GM21360 (cell line): ENCODE measurements around the gene TAS2R60.
"Not testable (repeated sequence)": the region's sequence is repeated elsewhere in the genome, so short reads cannot be mapped to it uniquely, and the experiment has no call there.

Experiments
- ATAC-seq: cut with Tn5 transposase; IDR thresholded peaks from one replicate; pipeline ENCODE4 v1.9.1; 2021; ENCODE audit warnings: mild to moderate bottlenecking, moderate library complexity; ENCODE audit not compliant: unreplicated experiment

TAS2R60 gene

GRCh38 chr7:143443153-143443552, at the start of gene TAS2R60:
Gene TAS2R60, plus strand, starts transcription at chr7:143443453. Its CDS starts 0 bp downstream, at chr7:143443453.
- ATAC-seq, result no peak

GRCh38 chr7:143394068-143394467, 49.2 kb upstream of the TAS2R60 start:
- ATAC-seq, result no peak

GRCh38 chr7:143394777-143395176, 48.5 kb upstream of the TAS2R60 start:
- no peak for ATAC-seq

GRCh38 chr7:143395187-143396149, 47.8 kb upstream of the TAS2R60 start:
- ATAC-seq, result no peak

- ATAC-seq, result no peak
These were observed 47.1 kb upstream of the TAS2R60 start for GRCh38 chr7:143396182-143396581.

- ATAC-seq, result no peak
These were observed 46.4 kb upstream of the TAS2R60 start for GRCh38 chr7:143396625-143397556.

GRCh38 chr7:143397710-143398530, 45.3 kb upstream of the TAS2R60 start:
- ATAC-seq, result no peak

GRCh38 chr7:143398616-143399015, 44.6 kb upstream of the TAS2R60 start:
- no peak for ATAC-seq

GRCh38 chr7:143399151-143399550, 44.1 kb upstream of the TAS2R60 start:
- no peak for ATAC-seq

- ATAC-seq, result no peak
These were observed 43.6 kb upstream of the TAS2R60 start for GRCh38 chr7:143399642-143400041.

GRCh38 chr7:143401265-143401664, 42.0 kb upstream of the TAS2R60 start:
- ATAC-seq, result no peak

- ATAC-seq, result not testable (repeated sequence)
These were observed 41.0 kb upstream of the TAS2R60 start for GRCh38 chr7:143402233-143402632.

- no peak for ATAC-seq
These were observed 37.9 kb upstream of the TAS2R60 start for GRCh38 chr7:143405173-143406001.

GRCh38 chr7:143406002-143406357, 37.3 kb upstream of the TAS2R60 start:
- ATAC-seq, result no peak

GRCh38 chr7:143407287-143408251, 35.7 kb upstream of the TAS2R60 start:
- ATAC-seq, result no peak

- ATAC-seq, result no peak
These were observed 35.0 kb upstream of the TAS2R60 start for GRCh38 chr7:143408252-143408685.

GRCh38 chr7:143408686-143409561, 34.3 kb upstream of the TAS2R60 start, which contains the start of gene EPHA1:
Gene EPHA1, minus strand, starts transcription at chr7:143408856. Its CDS starts 51 bp downstream, at chr7:143408805.
- no peak for ATAC-seq
